Measurements from ENCODE around the gene PDXK.

Gene PDXK

GRCh38 chr21:43733060-43733459, 14.1 kb downstream of the PDXK start:
- TF ChIP-seq, protein P1, sequence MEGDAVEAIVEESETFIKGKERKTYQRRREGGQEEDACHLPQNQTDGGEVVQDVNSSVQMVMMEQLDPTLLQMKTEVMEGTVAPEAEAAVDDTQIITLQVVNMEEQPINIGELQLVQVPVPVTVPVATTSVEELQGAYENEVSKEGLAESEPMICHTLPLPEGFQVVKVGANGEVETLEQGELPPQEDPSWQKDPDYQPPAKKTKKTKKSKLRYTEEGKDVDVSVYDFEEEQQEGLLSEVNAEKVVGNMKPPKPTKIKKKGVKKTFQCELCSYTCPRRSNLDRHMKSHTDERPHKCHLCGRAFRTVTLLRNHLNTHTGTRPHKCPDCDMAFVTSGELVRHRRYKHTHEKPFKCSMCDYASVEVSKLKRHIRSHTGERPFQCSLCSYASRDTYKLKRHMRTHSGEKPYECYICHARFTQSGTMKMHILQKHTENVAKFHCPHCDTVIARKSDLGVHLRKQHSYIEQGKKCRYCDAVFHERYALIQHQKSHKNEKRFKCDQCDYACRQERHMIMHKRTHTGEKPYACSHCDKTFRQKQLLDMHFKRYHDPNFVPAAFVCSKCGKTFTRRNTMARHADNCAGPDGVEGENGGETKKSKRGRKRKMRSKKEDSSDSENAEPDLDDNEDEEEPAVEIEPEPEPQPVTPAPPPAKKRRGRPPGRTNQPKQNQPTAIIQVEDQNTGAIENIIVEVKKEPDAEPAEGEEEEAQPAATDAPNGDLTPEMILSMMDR (IDR thresholded peaks at IDR 0.05; ENCODE audit: insufficient read depth, low read depth, low read length, missing control alignments): no peak
- no peak overlapping the region for H3K4me3 ChIP-seq (ENCODE audit: low read length)
- no peak for DNase-seq (ENCODE audit: low read depth)

DNA sequence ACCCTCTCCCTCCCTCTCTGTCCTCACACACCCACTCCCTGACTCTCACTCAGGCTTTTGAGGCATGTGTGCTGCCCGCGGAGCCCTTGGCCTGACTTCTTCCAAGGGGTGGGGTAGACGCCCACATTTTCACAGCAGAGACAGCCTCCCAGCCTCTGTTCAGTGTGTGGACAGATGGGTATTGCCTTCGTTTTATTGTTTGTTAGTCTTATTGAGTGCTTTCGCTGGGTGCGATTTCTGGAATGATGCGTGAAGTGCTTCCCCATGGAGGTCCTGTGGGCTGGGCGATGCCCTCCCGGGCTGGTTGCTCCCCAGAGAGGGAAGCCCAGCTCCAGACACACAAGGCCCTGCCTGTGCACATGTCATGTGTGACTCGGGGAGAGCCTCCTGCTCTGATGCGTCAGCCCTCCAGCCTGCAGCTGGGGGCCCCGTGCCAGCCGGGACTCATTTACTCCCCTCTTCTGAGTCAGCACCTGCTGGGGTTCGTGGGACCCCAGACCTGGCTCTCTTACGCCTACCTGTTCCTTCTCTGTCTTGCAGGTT, 14.7 kb downstream of the PDXK start:
- H3K4me3 ChIP-seq (ENCODE audit: low read length): no peak overlapping the region
- TF ChIP-seq, protein P1 (IDR thresholded peaks at IDR 0.05; ENCODE audit: insufficient read depth, low read depth, low read length, missing control alignments): no peak
- DNase-seq (ENCODE audit: low read depth): peak; percentile 62

GRCh38 chr21:43734131-43734927, 15.4 kb downstream of the PDXK start:
- TF ChIP-seq, protein P1 (IDR thresholded peaks at IDR 0.05; ENCODE audit: insufficient read depth, low read depth, low read length, missing control alignments): no peak
- DNase-seq (ENCODE audit: low read depth): peak; percentile 53
- H3K4me3 ChIP-seq (ENCODE audit: low read length): no peak overlapping the region

DNA sequence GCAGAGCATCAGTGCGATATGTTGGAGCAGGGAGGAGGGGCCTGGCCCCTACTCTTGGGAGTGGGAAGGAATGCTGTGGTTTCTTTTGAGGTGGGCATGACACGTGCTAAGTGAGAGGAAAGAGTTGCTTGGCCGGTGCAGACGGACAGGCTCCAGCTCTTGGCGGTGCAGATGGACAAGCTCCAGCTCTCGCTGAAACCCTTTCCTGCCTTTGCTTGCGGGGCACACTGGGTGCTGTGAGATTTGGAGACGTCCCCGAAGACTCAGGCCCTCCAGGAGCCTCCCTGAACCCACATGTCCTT, 15.9 kb downstream of the PDXK start:
- H3K4me3 ChIP-seq (ENCODE audit: low read length): no peak overlapping the region
- TF ChIP-seq, protein P1 (IDR thresholded peaks at IDR 0.05; ENCODE audit: insufficient read depth, low read depth, low read length, missing control alignments): no peak
- DNase-seq (ENCODE audit: low read depth): no peak

GRCh38 chr21:43735236-43736091, 16.5 kb downstream of the PDXK start:
- TF ChIP-seq, protein P1 (IDR thresholded peaks at IDR 0.05; ENCODE audit: insufficient read depth, low read depth, low read length, missing control alignments): no peak
- no peak for DNase-seq (ENCODE audit: low read depth)
- H3K4me3 ChIP-seq (ENCODE audit: low read length): no peak overlapping the region

DNA sequence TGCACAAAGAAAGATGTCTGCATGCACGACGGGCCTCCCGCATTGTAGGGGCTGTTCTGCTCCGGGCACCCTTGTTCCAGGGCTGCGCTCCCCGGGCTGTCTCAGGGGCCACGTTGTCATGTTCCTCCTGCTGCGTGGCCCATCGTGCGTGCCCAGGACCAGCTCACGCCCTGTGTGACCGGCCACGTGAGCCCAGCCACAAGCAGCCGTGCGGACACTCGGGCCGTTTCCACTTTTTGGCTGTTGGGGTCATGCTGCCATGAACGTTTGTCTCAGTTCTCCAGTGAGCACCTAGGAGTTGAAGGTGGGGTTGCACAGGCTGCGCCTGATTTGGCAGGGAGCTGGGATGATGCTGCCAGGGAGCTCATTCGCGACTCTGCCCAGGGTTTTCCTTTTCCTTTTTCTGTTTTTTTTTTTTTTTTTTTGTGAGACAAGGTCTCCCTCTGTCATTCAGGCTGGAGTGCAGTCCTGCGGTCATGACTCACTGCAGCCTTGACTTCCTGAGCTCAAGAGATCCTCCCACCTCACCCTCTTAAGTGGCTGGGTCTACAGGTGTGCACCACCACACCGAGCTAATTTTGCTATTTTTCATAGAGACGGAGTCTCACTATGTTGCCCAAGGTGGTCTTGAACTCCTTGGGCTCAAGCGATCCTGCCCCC, 17.4 kb downstream of the PDXK start:
- DNase-seq (ENCODE audit: low read depth): no peak
- TF ChIP-seq, protein P1 (IDR thresholded peaks at IDR 0.05; ENCODE audit: insufficient read depth, low read depth, low read length, missing control alignments): no peak
- no peak overlapping the region for H3K4me3 ChIP-seq (ENCODE audit: low read length)
